Activated CD4-positive, CD25-positive, alpha-beta regulatory T cell treated with anti-CD3 and anti-CD28 coated beads, Interleukin-2, amount 50 U/mL, for 24 hours (primary cell): ENCODE measurements around the gene RFPL3.
"Not testable (repeated sequence)": the region's sequence is repeated elsewhere in the genome, so short reads cannot be mapped to it uniquely, and the experiment has no call there.

Source experiments
- ATAC-seq, 2 donors: fragments of 150-1000 bp; cut with Tn5 transposase; one replicate each; pipeline ENCODE4 v1.10.0; 2021; ENCODE audit warnings: mild to moderate bottlenecking in 1 of 2, moderate library complexity in 1 of 2

RFPL3 gene

DNA sequence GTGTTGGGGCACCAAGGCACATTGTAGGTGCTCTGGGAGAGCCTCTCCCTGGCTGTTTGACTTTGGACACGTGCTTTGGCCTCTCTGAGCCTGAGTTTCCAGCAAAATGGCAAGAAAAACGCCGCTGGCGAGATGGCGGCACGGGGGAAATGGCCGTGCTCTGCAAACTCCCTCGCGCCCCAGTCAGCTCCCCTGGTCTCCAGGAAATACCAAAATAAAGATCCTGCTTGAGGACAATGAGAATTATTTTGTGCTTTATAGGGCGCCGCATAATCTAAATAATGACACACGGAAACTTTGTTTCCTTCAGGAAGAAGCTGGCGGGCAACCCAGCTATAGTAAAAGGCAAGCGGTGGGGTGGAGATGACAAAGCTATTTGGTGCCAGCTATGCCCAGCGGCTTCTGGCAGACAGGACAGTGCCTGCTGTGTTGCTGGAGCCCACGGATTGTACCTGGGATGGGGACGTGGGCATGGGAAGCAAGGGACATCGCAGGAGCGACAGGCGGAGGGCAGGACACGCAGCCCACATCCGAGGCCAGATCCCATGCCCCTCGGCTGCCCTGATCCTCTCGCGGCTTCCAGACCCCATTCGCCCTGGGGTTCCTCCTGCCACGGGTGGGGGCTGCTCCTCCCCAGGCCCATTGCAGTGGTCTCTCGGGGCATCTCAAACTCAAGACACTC is 26.3 kb upstream of the RFPL3 start:
- no peak for ATAC-seq

DNA sequence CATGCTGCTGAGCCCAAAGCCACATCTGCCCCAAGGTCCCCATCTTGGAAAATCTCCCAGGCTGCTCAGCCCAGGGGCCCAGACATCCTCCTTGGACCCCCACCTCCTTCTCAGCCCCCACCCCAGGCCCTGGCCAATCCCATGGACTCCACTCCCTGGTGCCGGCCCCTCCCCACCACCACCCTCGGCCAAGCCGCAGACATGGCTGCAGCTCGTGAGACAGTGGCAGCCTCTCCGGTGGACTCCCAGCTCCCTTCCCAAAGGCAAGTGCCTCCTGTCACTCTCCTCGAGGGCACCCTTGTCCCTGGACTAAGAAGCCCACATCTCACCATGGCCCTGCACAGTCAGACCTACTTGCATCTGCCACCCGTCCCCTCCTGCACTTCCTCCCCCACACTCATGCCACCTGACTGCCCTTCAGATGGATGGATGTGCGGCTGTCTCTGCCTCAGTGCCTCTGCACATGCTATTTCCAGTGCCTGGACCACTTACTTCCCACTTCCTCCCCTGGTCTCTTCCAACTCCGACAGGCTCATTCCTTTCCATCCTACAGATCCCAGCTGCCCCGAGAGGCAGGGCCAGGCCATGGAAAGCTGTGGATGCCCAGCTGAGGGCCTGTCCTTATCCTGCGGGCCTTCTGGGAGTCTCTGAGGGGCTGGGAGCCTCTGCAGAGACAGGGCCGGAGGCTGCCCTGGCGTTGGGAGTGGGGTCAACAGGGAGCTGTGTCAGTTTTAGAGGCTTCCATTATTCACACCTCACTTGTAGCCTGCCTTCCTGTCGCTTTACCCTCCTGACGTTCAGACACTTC is 25.5 kb upstream of the RFPL3 start:
- no peak for ATAC-seq

DNA sequence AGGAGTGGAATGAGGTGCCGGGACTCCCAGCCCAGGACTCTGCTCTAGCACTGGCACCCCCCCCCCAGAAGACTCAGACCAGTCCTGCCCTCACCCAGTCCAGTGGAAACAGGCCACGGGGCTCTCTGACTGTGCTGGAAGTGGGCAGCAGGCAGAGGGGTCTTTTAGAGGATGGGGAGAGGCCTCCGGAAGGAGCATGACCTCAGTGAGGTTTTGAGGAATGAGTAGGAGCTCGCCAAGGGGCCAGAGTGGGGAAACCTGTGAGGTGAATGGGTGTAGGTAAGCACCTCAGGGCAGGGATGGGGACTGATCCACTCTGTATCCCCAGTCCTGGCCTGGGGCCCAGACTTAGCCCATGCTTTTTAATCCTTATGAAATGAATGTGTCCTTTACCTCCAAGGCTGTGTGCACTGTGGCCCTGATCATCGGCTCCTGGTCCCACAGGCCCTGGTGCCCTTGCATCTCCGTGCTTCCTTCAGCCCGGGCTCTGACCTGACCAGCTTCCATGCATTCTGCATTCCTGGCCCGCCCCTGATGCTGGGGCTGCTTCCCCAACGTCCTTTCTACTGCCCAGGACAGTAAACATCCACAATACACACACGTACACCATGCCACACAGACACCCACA is 24.4 kb upstream of the RFPL3 start:
- ATAC-seq: no peak

DNA sequence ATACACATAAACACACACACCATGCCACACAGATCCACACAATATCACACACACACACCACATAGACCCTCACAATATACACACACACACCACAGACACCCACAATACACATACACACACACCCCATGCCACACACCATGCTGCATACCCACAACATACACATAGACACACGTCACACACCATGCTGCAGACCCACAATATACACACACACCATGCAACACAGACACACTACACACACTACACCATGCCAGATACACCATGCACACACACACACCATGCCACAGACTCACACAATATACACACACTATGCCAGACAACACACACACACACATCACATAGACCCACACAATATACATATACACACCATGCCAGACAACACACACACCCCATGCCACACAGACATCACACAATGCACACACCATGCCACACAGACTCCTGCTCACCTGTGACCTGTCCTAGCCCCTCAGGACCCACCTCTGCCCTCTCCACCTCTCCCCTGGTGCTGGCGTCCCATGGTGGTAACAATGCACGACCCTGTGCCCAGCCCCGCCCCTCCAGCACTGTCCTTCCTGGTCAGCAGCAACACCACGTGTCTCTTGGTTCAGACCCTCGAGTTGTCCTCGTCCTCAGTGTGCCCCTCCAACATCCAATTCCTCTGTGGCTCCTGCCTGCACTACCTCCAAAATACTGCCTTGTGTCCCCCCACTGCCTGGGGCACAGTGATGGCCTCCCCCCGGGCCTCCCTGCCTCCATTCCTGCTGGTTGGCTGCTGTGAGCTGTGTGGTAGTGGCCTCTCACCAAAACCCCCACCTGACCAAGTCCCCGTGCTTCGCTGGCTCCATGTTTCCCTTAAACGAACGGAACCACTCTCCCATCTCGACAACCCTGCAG is 23.7 kb upstream of the RFPL3 start:
- no peak for ATAC-seq

DNA sequence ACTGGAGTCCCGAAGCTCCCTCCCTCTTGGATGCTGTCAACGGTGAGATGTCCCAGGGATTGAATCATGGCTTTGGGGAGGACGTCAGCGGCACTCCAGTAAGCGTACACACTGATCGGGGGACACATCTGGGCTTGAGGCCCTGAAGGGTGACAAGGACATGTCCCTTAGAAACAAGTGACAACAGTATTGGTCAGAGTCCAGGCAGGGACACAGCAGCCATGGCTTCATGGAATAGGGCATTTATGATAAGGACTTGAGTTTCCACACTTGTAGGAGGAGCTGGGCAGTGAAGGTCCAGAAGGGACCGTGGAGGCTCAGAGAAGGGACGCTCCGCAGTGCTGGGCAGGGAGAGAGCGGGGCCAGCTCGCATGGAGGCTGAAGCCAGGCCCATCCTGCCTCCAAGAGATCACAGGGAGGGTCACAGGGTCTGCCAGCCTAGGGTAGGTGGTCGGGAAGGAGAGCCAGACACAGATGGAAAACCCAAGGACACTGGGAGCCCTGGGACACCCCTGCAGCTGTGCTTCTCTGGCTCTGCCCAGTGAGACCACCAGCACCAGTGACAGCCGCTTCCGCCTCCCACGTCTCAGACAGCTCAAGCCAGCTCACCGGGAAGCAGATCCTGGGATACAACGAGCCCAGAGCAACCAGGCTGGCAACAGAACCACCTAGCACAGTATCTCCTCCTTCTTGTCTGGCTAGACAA is 22.9 kb upstream of the RFPL3 start:
- no peak for ATAC-seq

DNA sequence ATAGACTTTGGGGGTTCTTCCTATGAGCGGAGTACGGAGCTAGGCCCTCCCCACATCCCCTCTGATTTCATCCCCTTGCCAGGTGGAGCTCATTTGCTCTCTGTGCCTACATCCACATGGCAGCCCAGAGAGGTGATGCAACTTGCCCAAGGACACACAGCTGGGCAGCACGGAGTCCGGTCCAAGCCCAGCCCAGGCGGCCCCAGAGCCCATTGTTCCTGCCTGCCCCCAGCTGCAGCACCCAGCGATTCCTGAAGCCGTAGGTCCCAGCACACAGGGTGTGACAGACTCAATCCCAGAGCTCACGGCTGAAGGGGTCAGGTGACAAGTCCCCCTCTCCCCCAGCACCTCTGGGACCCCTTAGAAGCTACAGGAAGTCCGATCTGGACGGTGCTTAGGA is 22.2 kb upstream of the RFPL3 start:
- no peak for ATAC-seq

DNA sequence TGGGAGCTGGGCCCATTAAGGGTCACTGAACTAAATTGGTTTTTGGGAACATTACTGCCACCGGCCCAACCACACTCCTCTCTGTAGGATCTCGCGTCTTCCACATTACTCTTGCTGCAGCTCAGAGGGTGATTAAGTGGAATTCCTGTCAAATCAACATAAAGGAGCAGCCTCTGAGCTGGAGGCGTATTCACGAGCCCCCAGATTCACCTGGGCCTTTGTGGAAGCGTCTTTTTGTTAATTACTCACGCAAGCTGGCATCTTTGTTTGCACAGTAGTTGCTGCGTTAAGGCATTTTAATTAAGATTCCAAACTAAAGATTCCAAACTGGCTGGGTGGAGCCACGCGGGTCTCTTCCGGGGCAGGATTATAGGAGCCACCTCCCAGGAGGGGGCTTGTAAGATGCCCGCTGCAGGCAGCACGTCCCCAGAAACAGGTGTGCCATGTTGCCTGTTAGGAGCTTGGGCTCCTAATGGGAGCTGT is 21.5 kb upstream of the RFPL3 start:
- ATAC-seq: no peak

DNA sequence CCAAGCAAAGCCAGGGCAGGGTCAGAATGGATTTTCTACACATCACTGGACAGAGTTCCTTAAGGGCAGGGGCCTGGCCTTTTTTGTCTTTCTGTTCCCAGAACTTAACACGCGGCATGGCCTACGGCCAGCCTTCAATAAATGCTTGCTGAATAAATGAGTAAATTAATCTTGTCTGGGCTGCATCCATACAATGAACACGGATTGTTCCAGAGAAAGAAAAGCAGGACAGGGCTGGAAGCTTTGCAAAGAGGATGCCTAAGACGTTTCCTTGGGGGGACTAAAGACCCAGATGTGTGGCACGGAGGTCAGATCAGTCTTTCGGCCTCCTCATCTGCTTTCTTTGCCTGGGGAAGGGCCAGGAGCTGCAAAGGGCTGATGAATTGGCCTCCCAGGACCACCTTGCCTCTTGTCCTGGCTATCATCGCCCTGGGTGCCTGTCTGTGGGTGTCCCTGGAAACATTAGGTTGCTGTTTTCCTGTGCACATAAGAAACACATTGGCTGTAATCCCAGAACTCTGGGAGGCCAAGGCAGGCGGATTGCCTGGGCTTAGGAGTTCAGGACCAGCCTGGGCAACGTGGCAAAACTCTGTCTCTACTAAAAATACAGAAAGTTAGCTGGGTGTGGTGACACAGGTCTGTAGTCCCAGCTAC is 20.8 kb upstream of the RFPL3 start:
- ATAC-seq: no peak

DNA sequence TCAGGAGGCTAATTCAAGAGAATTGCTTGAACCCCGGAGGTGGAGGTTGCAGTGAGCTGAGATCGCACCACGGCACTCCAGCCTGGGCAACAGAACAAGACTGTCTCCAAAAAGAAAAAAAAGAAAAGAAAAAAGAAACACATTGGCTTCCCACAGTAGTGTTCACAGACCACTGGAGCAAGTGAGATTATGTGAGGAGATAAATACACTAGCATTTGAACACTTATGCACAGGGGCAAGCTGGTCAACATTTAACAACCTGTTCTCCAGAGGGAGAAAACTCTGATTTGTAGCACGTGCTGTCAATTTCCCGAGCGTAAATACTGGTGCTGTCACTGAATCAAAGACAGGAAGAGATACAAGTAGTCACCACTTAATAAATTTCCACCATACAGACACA is 20.2 kb upstream of the RFPL3 start:
- not testable (repeated sequence) for ATAC-seq

DNA sequence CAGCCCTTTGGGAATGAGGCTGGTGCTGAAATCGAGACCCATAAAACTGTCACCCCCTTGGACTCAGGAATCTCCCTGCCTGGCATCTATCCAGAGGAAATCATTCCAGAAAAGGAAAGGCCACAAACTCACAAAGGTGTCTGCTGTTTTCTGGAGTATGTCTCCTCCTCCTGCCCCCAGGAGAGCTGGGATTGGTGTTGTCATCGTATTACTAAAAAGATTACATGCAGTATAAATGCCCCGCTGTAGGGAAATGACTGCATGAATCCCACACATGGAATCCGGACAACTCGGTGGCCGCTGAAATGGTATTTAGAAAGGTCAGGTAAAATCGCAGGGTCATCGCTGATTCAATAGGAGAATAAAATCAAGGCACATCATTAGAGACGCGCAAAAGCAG is 18.9 kb upstream of the RFPL3 start:
- no peak for ATAC-seq

DNA sequence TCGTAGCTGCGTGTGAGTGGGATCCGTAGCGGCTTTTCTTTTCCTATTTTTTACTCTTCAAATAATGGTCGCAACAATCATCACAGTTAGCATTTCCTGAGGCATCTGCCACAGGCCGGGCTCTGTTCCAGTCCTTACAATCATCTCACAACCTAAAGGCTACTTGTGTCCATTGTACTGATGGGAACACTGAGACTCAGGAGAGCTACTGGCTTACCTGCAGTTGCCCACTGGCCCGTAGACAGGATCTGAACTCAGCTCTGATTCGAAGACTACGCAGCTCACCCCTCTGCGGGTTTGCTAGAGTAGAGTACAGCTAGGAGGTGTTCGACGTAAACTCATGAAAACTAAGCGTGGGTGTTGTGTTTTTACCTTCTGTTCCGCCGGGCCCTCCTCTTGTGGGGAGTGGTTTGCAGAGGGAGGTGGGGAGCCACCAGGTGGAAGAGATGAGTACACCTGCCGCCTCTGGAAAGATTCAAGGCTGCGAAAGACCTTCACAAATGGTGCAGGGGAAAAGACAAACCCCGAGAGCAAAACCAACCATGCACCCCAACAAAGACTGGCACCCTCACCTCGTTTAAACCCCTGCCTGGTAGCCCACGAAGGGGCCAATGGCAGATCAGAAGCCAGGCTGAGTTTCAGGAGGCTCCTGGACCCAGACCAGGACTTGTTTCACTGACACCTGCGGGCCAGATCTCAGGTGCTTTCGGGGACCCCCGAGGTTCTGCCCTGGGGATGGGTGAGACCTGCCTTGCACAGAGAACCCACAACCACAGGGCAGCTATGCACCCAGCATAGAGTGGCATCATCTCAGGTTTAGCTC is 18.3 kb upstream of the RFPL3 start:
- ATAC-seq: no peak

DNA sequence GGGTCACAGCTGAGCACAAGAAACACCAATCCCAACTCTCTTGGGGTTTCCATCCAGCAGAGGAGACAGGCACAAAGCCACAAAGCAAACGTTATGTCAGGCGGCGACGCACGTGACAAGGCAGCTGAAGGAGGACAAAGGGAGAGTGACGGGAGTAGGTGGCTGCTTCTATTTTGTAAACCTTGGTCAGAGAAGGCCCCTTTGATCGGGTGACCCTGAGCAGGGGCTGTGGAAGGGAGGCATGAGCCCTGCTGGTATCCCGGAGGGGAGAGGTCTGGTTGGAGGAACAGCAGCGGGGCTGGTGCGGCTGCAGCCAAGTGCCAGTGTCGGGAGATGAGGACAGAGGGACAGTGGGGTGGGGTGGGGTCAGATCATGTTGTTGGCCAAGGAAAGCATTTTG is 17.3 kb upstream of the RFPL3 start:
- ATAC-seq: no peak

DNA sequence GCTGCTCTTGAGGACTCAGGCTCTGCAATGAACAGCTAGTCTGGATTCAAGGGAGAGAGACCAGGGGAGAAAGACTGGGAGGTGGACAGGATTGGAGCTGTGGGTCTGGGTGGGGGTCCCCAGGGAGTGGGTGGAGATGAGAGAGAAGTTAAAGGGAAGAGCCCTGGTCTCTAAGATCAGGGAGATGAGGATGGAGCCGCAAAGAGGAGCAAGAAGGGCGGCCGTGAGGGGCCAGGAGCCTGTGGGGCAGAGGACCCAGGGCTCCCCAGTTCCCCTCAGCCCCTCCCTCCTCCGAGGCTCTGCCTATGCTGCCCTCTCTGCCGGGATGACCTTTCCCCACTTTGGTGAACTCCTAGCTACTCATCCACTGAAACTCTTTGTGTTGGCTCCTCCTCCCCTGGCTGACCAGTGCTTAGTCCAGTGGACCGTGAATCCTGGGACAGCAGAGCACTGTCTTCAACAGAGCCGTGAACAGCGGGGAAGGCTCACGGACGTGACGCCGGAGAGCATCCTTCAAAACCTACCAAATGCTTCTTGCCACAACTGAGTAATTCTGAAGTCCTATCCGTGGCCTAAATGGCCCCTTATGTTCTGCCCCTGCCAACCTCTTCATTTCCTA is 16.4 kb upstream of the RFPL3 start:
- no peak for ATAC-seq

DNA sequence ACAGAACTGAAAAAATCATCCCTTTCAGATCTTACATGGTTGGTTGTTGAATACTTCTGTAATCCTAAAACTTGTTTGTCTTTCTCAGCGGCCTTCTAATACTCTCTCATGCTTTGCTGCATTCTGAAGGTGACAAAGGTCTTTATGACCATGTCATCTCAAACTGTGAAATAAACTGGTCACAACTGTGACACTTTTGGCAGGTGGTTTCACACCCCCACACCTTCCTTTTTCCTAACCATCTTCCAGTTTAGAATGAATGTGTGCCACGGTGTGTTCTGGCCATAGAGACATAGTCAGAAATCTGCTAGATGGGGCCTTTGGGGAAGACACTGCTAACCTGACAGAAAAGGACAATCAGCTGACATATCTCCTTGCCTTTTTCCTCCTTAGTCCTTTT is 14.7 kb upstream of the RFPL3 start:
- no peak for ATAC-seq

DNA sequence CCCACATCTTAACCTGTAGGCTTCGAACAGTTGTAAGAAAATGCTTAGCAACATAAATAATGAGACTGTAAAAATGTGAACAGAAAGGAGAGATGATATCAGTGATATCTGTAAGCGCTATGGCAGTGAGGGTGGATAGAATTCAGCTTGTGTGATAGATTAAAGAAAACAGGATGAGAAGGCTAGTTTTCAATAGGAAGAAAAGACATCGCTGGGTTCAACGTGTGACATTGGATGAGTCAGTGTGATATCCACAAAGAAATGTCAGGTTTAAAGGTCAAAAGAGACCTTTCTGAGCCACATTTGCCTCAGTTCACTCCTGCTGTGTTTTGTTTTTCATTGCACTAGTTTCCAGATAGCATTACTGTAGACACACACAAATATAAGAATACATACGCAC is 13.7 kb upstream of the RFPL3 start:
- no peak for ATAC-seq

DNA sequence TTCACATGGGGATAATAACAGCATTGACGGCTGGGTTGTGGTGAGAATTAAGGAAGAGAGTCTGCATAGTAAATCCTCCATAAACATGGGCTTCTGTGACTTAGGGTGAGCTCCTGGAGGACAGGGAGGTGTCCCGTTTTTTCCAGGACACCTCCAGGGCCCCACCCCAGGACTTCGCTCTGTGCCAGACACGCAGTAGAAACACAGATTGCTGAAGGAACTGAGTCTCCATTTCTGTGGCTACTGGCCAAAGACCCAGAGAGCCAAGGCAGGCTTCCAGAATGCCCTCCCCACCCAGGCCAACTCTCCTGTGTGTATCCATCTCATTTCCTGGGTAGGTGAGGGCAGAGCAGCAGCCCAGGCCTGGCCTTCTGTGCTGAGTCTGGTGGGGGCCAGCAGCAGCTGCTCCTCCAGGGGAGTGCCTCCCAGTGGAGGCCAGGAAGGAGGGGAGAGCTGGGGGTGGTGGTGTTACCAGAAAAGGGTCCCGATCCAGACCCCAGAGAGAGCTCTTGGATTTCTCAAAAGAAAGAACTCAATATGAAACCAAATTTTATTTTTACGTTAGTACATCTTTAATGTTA is 9.5 kb upstream of the RFPL3 start:
- no peak for ATAC-seq

DNA sequence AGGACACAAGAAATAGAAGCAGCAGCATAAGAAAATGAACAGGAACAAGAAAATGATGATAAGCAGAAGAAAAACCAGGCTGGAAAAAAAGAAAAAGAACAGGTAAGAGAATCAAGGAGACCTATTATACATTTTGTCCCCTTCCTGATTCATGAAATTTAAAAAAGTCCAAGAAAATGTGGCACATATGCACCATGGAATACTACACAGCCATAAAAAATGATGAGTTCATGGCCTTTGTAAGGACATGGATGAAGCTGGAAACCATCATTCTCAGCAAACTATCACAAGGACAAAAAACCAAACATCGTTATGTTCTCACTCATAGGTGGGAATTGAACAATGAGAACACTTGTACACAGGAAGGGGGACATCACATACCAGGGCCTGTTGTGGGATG is 5.8 kb upstream of the RFPL3 start:
- ATAC-seq: not testable (repeated sequence)

DNA sequence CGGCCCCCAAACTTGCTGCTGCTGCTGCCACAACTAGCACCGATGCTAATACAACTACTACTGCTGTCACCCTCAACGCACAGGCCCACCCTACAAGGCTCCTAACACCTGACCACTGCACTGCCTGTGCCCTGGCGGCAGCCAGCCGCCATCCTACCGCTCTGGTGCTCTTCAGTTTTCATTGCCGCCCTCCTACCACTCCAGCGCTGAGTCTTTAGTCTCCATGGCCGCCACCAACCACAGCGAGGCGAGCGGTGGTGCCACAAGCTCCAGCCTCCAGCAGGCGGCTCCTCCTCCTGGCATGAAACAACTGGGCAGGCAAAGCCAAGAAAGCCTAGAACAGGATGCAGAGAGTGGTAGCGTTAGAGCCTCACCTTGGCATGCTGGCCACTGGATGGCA is 5.0 kb upstream of the RFPL3 start:
- ATAC-seq: no peak

DNA sequence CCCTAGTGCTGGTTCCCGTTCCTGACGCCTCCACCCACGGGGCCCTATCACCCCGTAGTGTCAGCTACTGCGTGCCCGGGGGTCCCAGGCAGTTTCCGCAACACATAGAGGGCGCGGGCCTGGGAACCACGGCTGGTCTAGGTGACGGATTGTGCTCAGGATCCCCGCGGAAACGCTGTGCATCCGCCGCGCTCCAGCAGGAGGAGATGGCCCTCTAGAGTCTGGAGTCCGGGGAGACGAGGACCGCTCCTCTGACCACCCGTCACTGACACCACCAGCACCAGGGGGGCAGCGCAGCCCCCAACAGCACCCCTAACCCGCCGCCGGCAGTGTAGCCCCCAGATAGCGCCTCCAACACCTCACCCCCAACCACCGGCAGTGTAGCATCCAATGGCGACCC is 4.4 kb upstream of the RFPL3 start:
- ATAC-seq: no peak

DNA sequence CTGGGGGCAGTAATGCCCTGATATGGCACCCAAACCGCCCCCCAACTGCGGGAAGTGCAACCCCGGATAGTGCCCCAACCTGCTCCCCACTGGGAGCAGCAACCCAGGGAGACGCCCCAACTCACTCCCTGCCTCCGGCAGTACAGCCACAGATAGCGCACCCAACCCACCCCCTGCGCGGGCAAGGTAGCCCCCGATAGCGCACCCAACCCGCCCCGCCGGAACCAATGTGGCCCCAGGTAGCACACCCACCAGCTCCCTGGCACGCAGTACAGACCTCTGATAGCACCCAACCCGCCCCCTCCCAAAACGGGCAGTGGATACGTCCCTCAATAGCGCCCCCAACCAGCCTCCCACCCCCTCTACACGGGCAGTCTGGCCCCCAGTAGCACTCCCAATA is 3.8 kb upstream of the RFPL3 start:
- no peak for ATAC-seq
